GM12801 (cell line): ENCODE measurements around the gene CIB4.

ENCODE experiments used
- CTCF ChIP-seq: IDR thresholded peaks from one replicate; pipeline ENCODE4 v1.5.1; 2011; ENCODE audit warnings: control low read depth; ENCODE audit not compliant: insufficient read length; ENCODE audit errors: extremely low read depth

Gene CIB4

GRCh38 chr2:26571316-26571715, 69.8 kb downstream of the CIB4 start:
- TF ChIP-seq CTCF = no peak

GRCh38 chr2:26570083-26570430, 71.1 kb downstream of the CIB4 start:
- no peak for TF ChIP-seq CTCF

- TF ChIP-seq CTCF = no peak
Observed at GRCh38 chr2:26569216-26570082, 71.7 kb downstream of the CIB4 start.

- no peak for TF ChIP-seq CTCF
Observed at GRCh38 chr2:26568076-26568890, 72.9 kb downstream of the CIB4 start.

- no peak for TF ChIP-seq CTCF
Observed at GRCh38 chr2:26567534-26567933, 73.6 kb downstream of the CIB4 start.

GRCh38 chr2:26566081-26566375, 75.1 kb downstream of the CIB4 start:
- no peak for TF ChIP-seq CTCF

GRCh38 chr2:26564121-26564644, 77.0 kb downstream of the CIB4 start:
- TF ChIP-seq CTCF = no peak
